Liver (tissue), 3 donors: Measurements from ENCODE around the gene POLR2H.

ENCODE experiments used
- CTCF ChIP-seq: fragments of 150-350 bp; IDR thresholded peaks from 2 replicates; pipeline ENCODE4 v1.5.1; 2017; ENCODE audit warnings: improper control_type of control experiment, low read depth, low read length; ENCODE audit not compliant: missing input control
- GABPA ChIP-seq, 2 donors: IDR thresholded peaks in 1 of 2; conservative IDR thresholded peaks in 1 of 2; 2 replicates each; pipeline ENCODE4 v1.6.1; 2016; ENCODE audit warnings: antibody characterized with exemption in 2 of 2, mild to moderate bottlenecking in 1 of 2, moderate library complexity in 1 of 2
- JUND ChIP-seq, 2 donors: IDR thresholded peaks; 2 replicates each; pipeline ENCODE4 v1.6.1; 2016; ENCODE audit warnings: antibody characterized with exemption in 2 of 2
- TF ChIP-seq, protein P1 (sequence below): IDR thresholded peaks from 2 replicates; pipeline ENCODE4 v1.6.1; 2016; ENCODE audit warnings: antibody characterized with exemption, mild to moderate bottlenecking
- TF ChIP-seq, protein P2 (sequence below): IDR thresholded peaks from 2 replicates; pipeline ENCODE4 v1.6.1; 2016; ENCODE audit warnings: antibody characterized with exemption
- donor health status: healthy.
- donor health status: healthy.

GRCh38 chr3:184409331-184409926 lies 47.9 kb downstream of the POLR2H start:
- TF ChIP-seq, protein P1, sequence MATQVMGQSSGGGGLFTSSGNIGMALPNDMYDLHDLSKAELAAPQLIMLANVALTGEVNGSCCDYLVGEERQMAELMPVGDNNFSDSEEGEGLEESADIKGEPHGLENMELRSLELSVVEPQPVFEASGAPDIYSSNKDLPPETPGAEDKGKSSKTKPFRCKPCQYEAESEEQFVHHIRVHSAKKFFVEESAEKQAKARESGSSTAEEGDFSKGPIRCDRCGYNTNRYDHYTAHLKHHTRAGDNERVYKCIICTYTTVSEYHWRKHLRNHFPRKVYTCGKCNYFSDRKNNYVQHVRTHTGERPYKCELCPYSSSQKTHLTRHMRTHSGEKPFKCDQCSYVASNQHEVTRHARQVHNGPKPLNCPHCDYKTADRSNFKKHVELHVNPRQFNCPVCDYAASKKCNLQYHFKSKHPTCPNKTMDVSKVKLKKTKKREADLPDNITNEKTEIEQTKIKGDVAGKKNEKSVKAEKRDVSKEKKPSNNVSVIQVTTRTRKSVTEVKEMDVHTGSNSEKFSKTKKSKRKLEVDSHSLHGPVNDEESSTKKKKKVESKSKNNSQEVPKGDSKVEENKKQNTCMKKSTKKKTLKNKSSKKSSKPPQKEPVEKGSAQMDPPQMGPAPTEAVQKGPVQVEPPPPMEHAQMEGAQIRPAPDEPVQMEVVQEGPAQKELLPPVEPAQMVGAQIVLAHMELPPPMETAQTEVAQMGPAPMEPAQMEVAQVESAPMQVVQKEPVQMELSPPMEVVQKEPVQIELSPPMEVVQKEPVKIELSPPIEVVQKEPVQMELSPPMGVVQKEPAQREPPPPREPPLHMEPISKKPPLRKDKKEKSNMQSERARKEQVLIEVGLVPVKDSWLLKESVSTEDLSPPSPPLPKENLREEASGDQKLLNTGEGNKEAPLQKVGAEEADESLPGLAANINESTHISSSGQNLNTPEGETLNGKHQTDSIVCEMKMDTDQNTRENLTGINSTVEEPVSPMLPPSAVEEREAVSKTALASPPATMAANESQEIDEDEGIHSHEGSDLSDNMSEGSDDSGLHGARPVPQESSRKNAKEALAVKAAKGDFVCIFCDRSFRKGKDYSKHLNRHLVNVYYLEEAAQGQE, result no peak
- no peak for TF ChIP-seq CTCF
- TF ChIP-seq, protein P2, sequence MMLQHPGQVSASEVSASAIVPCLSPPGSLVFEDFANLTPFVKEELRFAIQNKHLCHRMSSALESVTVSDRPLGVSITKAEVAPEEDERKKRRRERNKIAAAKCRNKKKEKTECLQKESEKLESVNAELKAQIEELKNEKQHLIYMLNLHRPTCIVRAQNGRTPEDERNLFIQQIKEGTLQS, result no peak
- no peak for TF ChIP-seq JUND (IDR thresholded peaks at IDR 0.05)
- no peak for TF ChIP-seq GABPA (IDR thresholded peaks at IDR 0.05 in 1 of 2, conservative IDR thresholded peaks at IDR 0.05 in 1 of 2)
